ENCODE data around the gene CHRNA4. TPM values are rescaled to one million over a fixed set of nuclear protein-coding genes. Genes with fewer than 3 reads are reported as not detected.

Gene CHRNA4
- total and polyA plus RNA-seq, 7 donors, result 0.01 to 0.41 (median 0.24) TPM; not detected in 4

GRCh38 chr20:63379296-63379695 is 18.1 kb upstream of the CHRNA4 start:
- Histone ChIP-seq H3K4me3 (no peak overlapping the region), H3K27me3 (ENCODE audit: insufficient read depth in 3 of 3, low read length in 2 of 3) (peaks cover 0 to 72% (median 5%) of the 10 kb centered on the region in 3 donors), H3K27ac (no peak overlapping the region), H3K9me3 (no peaks in the 10 kb centered on the region), H3K36me3 (ENCODE audit: insufficient read depth in 1 of 2, low read depth in 1 of 2) (no peaks in the 10 kb centered on the region), H3K4me1 (no peaks in the 10 kb centered on the region)
- ATAC-seq, result no peak
- 78 to 80% (median 79%) methylated on average over 11 of the region's 11 CpGs for WGBS, 3 donors
- no peak for DNase-seq
- intact Hi-C loops (cut with DNase I), result no loop called here
- TF ChIP-seq CTCF (IDR thresholded peaks at IDR 0.05), result no peak

- H3K36me3 ChIP-seq (ENCODE audit: insufficient read depth in 1 of 2, low read depth in 1 of 2), result no peaks in the 10 kb centered on the region
- no peak overlapping the region for H3K27ac ChIP-seq
- no peak for DNase-seq
- 43 to 58% (median 58%) methylated on average over 9 to 12 of the region's 12 CpGs for WGBS, 3 donors
- H3K4me1 ChIP-seq, result no peaks in the 10 kb centered on the region
- intact Hi-C loops (cut with DNase I), result no loop called here
- H3K9me3 ChIP-seq, result no peaks in the 10 kb centered on the region
- no peak for ATAC-seq
- H3K4me3 ChIP-seq, result no peak overlapping the region
- peaks cover 0 to 75% (median 5%) of the 10 kb centered on the region in 3 donors for H3K27me3 ChIP-seq (ENCODE audit: insufficient read depth in 3 of 3, low read length in 2 of 3)
- TF ChIP-seq CTCF (IDR thresholded peaks at IDR 0.05), result no peak
Observed at GRCh38 chr20:63378626-63379025, 17.5 kb upstream of the CHRNA4 start.

- DNase-seq, result no peak
- Histone ChIP-seq H3K4me3 (no peak overlapping the region), H3K27ac (no peak overlapping the region), H3K36me3 (ENCODE audit: insufficient read depth in 1 of 2, low read depth in 1 of 2) (no peaks in the 10 kb centered on the region), H3K27me3 (ENCODE audit: insufficient read depth in 3 of 3, low read length in 2 of 3) (peaks cover 0 to 71% (median 5%) of the 10 kb centered on the region in 3 donors), H3K4me1 (no peaks in the 10 kb centered on the region), H3K9me3 (no peaks in the 10 kb centered on the region)
- no peak for ATAC-seq
- no peak for TF ChIP-seq CTCF (IDR thresholded peaks at IDR 0.05)
- WGBS, 3 donors, result 26 to 34% (median 27%) methylated on average over 14 to 15 of the region's 15 CpGs
- intact Hi-C loops (cut with DNase I), result no loop called here
Observed at GRCh38 chr20:63377951-63378381, 16.8 kb upstream of the CHRNA4 start.

- 12 to 18% (median 13%) methylated on average over 32 of the region's 32 CpGs for WGBS, 3 donors
Observed at GRCh38 chr20:63377256-63377941, 16.2 kb upstream of the CHRNA4 start.

More at GRCh38 chr20:63377256-63377941, 16.2 kb upstream of the CHRNA4 start:
- Histone ChIP-seq H3K36me3 (ENCODE audit: insufficient read depth in 1 of 2, low read depth in 1 of 2) (no peaks in the 10 kb centered on the region), H3K27ac (no peak overlapping the region), H3K27me3 (ENCODE audit: insufficient read depth in 3 of 3, low read length in 2 of 3) (peaks cover 0 to 70% (median 5%) of the 10 kb centered on the region in 3 donors), H3K4me3 (no peak overlapping the region), H3K9me3 (no peaks in the 10 kb centered on the region), H3K4me1 (no peaks in the 10 kb centered on the region)
- ATAC-seq (no peak), DNase-seq (no peak)
- TF ChIP-seq CTCF (IDR thresholded peaks at IDR 0.05), result no peak
- intact Hi-C loops (cut with DNase I), result no loop called here

All from psoas muscle (tissue), 8 donors.